SK-N-DZ (cell line): ENCODE data around the gene CACNG8.
"Not testable (repeated sequence)": the region's sequence is repeated elsewhere in the genome, so short reads cannot be mapped to it uniquely, and the experiment has no call there.

ENCODE experiments used
- DNase-seq: peaks from one replicate; pipeline ENCODE4 v3.0.0-alpha.2; 2015; ENCODE audit warnings: low spot score
- small RNA-seq, 2 experiments: library from RNA; depleted of rRNA; stranded (forward); fragments of <200 nt; gene quantifications; one replicate each; pipeline ENCODE3, GENCODE V24; 2014

Gene CACNG8

DNA sequence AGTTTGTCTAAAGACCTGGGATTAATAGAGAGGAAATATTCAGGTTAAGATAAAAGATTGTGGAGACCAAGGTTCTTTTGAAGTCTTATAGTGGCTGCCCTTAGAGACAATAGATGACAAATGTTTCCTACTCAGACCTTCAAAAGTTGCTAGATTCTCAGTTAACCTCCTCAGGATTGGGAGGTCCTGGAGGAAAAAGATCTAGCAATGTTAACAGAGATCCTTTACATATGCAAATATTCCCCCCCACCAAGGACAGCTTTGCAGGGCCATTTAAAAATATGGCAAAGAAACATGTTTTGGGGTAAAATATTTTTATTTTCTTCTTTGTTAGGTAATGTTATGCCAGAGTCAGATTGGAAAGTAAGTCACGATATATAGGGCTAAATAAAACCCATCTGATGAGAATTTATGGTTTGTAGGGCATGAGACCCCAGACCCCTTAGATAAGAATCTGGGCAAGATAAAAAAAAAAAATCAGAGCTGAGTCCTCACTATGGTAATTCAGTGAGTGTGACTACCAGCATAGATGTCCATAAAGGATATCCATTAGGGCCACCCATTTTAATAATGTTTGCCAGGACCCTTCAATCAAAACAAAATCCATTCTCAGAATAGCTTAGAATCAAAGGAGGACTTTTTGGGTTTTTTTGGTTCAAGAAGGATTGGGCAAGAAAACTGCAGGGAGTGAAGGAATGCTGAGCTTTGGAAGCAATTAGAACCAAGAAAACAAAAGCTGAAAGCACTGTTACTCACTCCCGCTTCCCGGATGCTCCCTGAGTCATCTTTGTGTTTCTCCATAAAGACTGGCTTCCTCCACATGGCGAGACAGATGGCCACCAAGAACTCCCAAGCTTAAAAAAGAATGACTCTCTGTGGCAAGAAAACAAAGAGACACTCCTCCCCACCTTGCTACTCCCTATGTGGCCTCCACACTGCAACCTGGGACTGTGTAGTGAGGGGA is 72.8 kb downstream of the CACNG8 start:
- no peak for DNase-seq

DNA sequence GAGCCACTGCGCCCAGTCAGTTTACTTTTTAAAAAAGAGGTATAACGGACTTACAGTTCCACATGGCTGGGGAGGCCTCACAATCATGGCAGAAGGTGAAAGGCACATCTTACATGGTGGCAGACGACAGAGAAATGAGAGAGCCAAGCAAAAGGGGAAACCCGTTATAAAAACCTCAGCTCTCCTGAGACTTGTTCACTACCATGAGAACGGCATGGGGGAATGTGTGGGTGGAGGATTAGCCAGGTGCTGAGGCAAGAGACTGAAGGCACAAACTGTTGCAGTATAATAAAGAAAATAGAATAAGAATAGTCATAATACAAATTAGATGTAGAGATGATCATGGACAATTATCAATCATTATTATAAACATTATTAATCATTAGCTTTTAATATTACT is 73.8 kb downstream of the CACNG8 start:
- not testable (repeated sequence) for DNase-seq

Small RNA genes lying within 50 kb of the gene (small RNA-seq; reads per million reads assigned to genes)
- 0 reads per million in 2 experiments for gene AC012314.20
